Measurements from ENCODE around the gene TXK. TPM values are rescaled to one million over a fixed set of nuclear protein-coding genes. Genes with fewer than 3 reads are reported as not detected.

Gene TXK
- total RNA-seq, 1 experiment from 2014 or later = 0.70 TPM

- no peak overlapping the region for H3K4me3 Mint-ChIP-seq
These were observed 54.1 kb downstream of the TXK start for GRCh38 chr4:48079972-48080391.

GRCh38 chr4:48078862-48079655 is 55.0 kb downstream of the TXK start:
- no peak overlapping the region for H3K27ac Mint-ChIP-seq
- POLR2A ChIA-PET = no interaction called here
- ATAC-seq (no peak), DNase-seq (ENCODE audit: low spot score) (no peak)
- peaks cover 3% of the 10 kb centered on the region; the same call in 1 of the 2 replicates for H3K4me1 Mint-ChIP-seq
- no peaks in the 10 kb centered on the region for H3K27me3 Mint-ChIP-seq (ENCODE audit: low read depth)
- H3K9me3 Mint-ChIP-seq = no peaks in the 10 kb centered on the region
- CTCF ChIA-PET = no interaction called here
- no peak overlapping the region for H3K4me3 Mint-ChIP-seq
- no peaks in the 10 kb centered on the region for H3K36me3 Mint-ChIP-seq
- no peak for TF ChIP-seq NR1H2 (CRISPR knock-in tag; IDR thresholded peaks at IDR 0.05)
- no peak for TF ChIP-seq ESRRA (CRISPR knock-in tag; IDR thresholded peaks at IDR 0.05; ENCODE audit: borderline replicate concordance)
- TF ChIP-seq SMAD3 (CRISPR knock-in tag; IDR thresholded peaks at IDR 0.05; ENCODE audit: borderline replicate concordance) = no peak
- TF ChIP-seq JUN (CRISPR knock-in tag; IDR thresholded peaks at IDR 0.05) = no peak
- TF ChIP-seq GRHL2 (CRISPR knock-in tag; IDR thresholded peaks at IDR 0.05; ENCODE audit: insufficient replicate concordance, severe bottlenecking) = no peak
- no peak for TF ChIP-seq NFYB (CRISPR knock-in tag; conservative IDR thresholded peaks at IDR 0.05; ENCODE audit: low read depth)
- no peak for TF ChIP-seq ATF2 (CRISPR knock-in tag; IDR thresholded peaks at IDR 0.05; ENCODE audit: borderline replicate concordance, low read depth)

More at GRCh38 chr4:48079972-48080391, 54.1 kb downstream of the TXK start:
- H3K4me1 Mint-ChIP-seq = peaks cover 3% of the 10 kb centered on the region; the same call in 1 of the 2 replicates
- H3K36me3 Mint-ChIP-seq = no peaks in the 10 kb centered on the region
- TF ChIP-seq NR1H2 (CRISPR knock-in tag; IDR thresholded peaks at IDR 0.05) = no peak
- no peak for TF ChIP-seq JAZF1 (CRISPR knock-in tag; IDR thresholded peaks at IDR 0.05)
- TF ChIP-seq ATF3 (CRISPR knock-in tag; conservative IDR thresholded peaks at IDR 0.05) = no peak
- no peak for TF ChIP-seq FOXP1 (CRISPR knock-in tag; IDR thresholded peaks at IDR 0.05; ENCODE audit: borderline replicate concordance)
- TF ChIP-seq CDX4 (CRISPR knock-in tag; IDR thresholded peaks at IDR 0.05; ENCODE audit: borderline replicate concordance) = no peak
- no peak for TF ChIP-seq ZMAT4 (CRISPR knock-in tag; IDR thresholded peaks at IDR 0.05)
- TF ChIP-seq AFF4 (CRISPR knock-in tag; IDR thresholded peaks at IDR 0.05; ENCODE audit: borderline replicate concordance) = no peak
- TF ChIP-seq ESRRA (CRISPR knock-in tag; IDR thresholded peaks at IDR 0.05; ENCODE audit: borderline replicate concordance) = no peak
- no peak for TF ChIP-seq ATF6 (CRISPR knock-in tag; IDR thresholded peaks at IDR 0.05)
- no peaks in the 10 kb centered on the region for H3K27me3 Mint-ChIP-seq (ENCODE audit: low read depth)
- ChIA-PET CTCF (no interaction called here), POLR2A (no interaction called here)
- no peaks in the 10 kb centered on the region for H3K9me3 Mint-ChIP-seq
- H3K27ac Mint-ChIP-seq = no peak overlapping the region
- DNase-seq (ENCODE audit: low spot score) (no peak), ATAC-seq (no peak)
